T-helper 2 cell treated with Interferon-gamma antibody and Interleukin-4, amounts not matched to agents 5 μg/mL and 100 μg/mL, for 36 hours (primary cell): Measurements from ENCODE around the gene ANOS1.
"Not testable (repeated sequence)": the region's sequence is repeated elsewhere in the genome, so short reads cannot be mapped to it uniquely, and the experiment has no call there.

ENCODE experiments used
- DNase-seq: peaks from one replicate; pipeline ENCODE4 v3.0.0; 2021; ENCODE audit warnings: low spot score
- H3K27ac Mint-ChIP-seq: one replicate; pipeline ENCODE4 v1.8.0; 2021; ENCODE audit warnings: mild to moderate bottlenecking, mixed read lengths
- H3K27me3 Mint-ChIP-seq: one replicate; pipeline ENCODE4 v1.8.0; 2021; ENCODE audit warnings: low read depth, mixed read lengths
- H3K36me3 Mint-ChIP-seq: one replicate; pipeline ENCODE4 v1.8.0; 2021; ENCODE audit warnings: low read depth, mixed read lengths
- H3K4me1 Mint-ChIP-seq: one replicate; pipeline ENCODE4 v1.8.0; 2021; ENCODE audit warnings: low read depth, mixed read lengths
- H3K4me3 Mint-ChIP-seq: one replicate; pipeline ENCODE4 v1.8.0; 2022; ENCODE audit warnings: mild to moderate bottlenecking, moderate library complexity, mixed read lengths
- H3K9me3 Mint-ChIP-seq: one replicate; pipeline ENCODE4 v1.8.0; 2021; ENCODE audit warnings: mixed read lengths

The ANOS1 gene

GRCh38 chrX:8500203-8500602 lies 231.7 kb downstream of the ANOS1 start:
- H3K9me3 Mint-ChIP-seq = no peaks in the 10 kb centered on the region
- H3K27ac Mint-ChIP-seq = no peak overlapping the region
- DNase-seq = no peak
- H3K4me3 Mint-ChIP-seq = no peak overlapping the region
- H3K27me3 Mint-ChIP-seq = no peaks in the 10 kb centered on the region
- no peaks in the 10 kb centered on the region for H3K36me3 Mint-ChIP-seq
- H3K4me1 Mint-ChIP-seq = no peaks in the 10 kb centered on the region

- H3K27ac Mint-ChIP-seq = not testable (repeated sequence)
Measured at GRCh38 chrX:8495036-8495435, 236.9 kb downstream of the ANOS1 start.

GRCh38 chrX:8484360-8484949 lies 247.5 kb downstream of the ANOS1 start:
- H3K27me3 Mint-ChIP-seq = no peaks in the 10 kb centered on the region
- H3K4me3 Mint-ChIP-seq = no peak overlapping the region
- H3K27ac Mint-ChIP-seq = no peak overlapping the region
- no peak for DNase-seq
- no peaks in the 10 kb centered on the region for H3K36me3 Mint-ChIP-seq
- peaks cover 8% of the 10 kb centered on the region for H3K9me3 Mint-ChIP-seq
- H3K4me1 Mint-ChIP-seq = no peaks in the 10 kb centered on the region

More at GRCh38 chrX:8495036-8495435, 236.9 kb downstream of the ANOS1 start:
- H3K4me1 Mint-ChIP-seq, DNase-seq, H3K4me3 Mint-ChIP-seq, H3K9me3 Mint-ChIP-seq, H3K27me3 Mint-ChIP-seq, H3K36me3 Mint-ChIP-seq: not testable (repeated sequence)
